Astrocyte of the cerebellum (primary cell): Measurements from ENCODE around the gene OPCML.

Source experiments
- DNase-seq: peaks from one replicate; pipeline ENCODE4 v3.0.0-alpha.2; 2011; ENCODE audit warnings: low read depth
- H3K4me3 ChIP-seq: 2 replicates; pipeline ENCODE4 v1.5.1; 2011; ENCODE audit warnings: mild to moderate bottlenecking, low read depth, low read length, moderate library complexity
- CTCF ChIP-seq: IDR thresholded peaks from 2 replicates; pipeline ENCODE4 v1.5.1; 2012; ENCODE audit warnings: low read length, low read depth, moderate library complexity, mild to moderate bottlenecking; ENCODE audit errors: missing control alignments
- in situ Hi-C: cut with HindIII; loops from 2 replicates; pipeline ENCODE4 v1.10.0; 2017; ENCODE audit warnings: low sequenced_read_pairs

The OPCML gene

DNA sequence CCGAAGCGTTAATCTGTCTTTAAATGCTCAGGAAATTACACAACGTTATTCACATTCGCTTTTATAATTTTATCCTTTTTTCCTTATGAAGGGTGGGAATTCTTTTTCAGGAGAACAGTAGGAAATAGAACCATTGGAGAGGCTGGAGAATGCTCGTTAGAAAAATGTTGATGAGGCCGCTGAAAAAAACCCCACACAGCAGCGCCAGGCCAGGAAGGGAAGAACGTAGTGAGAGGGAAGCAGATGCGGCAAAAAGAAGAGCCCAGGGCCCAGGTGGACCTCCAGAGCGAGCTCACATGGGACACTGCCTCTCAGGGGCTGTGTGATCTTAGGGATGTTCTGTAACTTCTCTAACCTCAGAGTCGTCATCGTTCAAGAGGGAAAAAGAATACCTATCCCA is 691.6 kb downstream of the OPCML start:
- no peak for TF ChIP-seq CTCF
- in situ Hi-C loops, result no loop called here
- DNase-seq, result no peak
- H3K4me3 ChIP-seq, result no peak overlapping the region

GRCh38 chr11:132840191-132840590 is 692.1 kb downstream of the OPCML start:
- no peak overlapping the region for H3K4me3 ChIP-seq
- DNase-seq, result no peak
- in situ Hi-C loops, result no loop called here
- TF ChIP-seq CTCF, result no peak

DNA sequence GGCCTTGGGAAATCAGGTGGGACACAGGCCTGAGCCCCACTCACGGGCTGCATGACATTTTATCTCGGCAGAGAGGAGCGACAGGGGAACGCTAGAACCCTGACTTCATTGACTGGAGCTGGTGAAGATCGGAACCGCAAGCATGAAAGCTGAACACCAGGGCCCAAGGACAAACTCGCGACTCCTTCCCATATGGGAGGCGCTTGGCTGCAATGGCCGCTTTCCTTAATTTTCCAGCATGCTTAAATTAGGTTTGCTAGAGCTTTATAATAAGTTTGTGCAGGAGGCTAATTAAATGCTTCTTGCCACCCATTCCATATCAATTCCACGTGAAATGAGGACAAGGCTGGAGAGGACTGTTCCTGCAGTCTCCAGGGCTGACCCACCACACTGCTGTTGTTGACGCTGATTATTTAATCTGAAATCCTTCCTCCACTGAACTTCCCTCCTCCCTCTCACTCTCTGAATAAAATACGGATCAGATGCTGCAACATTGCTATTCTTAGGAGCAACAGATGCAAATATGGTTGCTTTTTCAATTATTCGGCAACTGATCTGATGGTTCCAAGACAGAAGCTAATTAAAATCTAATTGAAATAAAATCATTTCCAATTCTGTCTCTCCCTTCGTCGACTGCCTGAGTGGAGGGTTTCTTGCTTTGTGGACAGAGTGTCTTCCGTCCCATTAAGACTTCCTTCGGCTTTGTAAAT is 692.9 kb downstream of the OPCML start:
- H3K4me3 ChIP-seq, result no peak overlapping the region
- no peak for TF ChIP-seq CTCF
- no peak for DNase-seq
- in situ Hi-C loops, result no loop called here

GRCh38 chr11:132838627-132839026 is 693.7 kb downstream of the OPCML start:
- in situ Hi-C loops, result no loop called here
- no peak for DNase-seq
- TF ChIP-seq CTCF, result no peak
- no peak overlapping the region for H3K4me3 ChIP-seq

DNA sequence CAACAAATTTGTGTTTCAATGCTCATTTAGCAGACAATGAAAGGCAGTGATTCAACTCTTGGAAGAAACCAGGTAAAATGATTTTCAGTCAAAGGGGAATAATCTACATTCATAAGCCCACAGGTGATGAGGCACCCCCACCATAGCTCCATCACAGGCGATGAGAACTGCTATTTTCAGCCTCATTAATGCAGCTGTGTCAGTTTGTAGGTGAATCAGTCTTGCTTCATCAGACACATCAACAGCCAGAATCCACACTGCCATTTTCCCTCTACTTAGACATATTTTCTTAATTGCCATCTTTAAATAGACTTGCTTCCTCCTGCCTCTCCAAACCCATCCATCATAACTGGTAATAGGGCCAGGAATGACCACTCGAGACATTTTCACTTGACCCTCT is 701.0 kb downstream of the OPCML start:
- no peak for TF ChIP-seq CTCF
- no peak for DNase-seq
- H3K4me3 ChIP-seq, result no peak overlapping the region
- in situ Hi-C loops, result no loop called here

DNA sequence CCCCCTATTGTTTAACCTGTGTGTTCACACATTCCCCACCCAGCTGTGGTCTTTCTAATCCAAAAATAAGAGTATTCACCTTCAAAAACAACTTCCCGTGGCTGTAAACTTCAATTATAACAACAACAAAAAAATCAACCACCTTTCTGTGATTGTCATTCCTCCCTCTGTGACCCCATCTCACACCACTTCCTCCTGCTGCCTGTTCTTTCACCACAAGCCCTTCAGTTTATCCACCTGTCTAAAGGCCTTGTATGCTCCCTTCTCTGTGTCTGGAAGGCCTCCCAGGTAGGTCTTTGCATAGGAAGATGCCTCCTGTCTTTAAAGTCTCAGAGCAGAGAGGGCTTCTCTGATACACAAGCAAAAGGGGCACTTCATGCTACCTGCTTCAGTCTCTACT is 707.7 kb downstream of the OPCML start:
- in situ Hi-C loops, result no loop called here

More for the DNA sequence above, 707.7 kb downstream of the OPCML start:
- no peak overlapping the region for H3K4me3 ChIP-seq
- no peak for DNase-seq
- no peak for TF ChIP-seq CTCF
